ENCODE results near the gene WDR55. TPM values are rescaled to one million over a fixed set of nuclear protein-coding genes. Genes with fewer than 3 reads are reported as not detected.
A peak's percentile ranks its signal among the peaks of the same experiment; 100 is the strongest.
"Not testable (repeated sequence)": the region's sequence is repeated elsewhere in the genome, so short reads cannot be mapped to it uniquely, and the experiment has no call there.

WDR55 gene
- total and polyA plus RNA-seq, 2 donors (not counting 1 experiment from before 2014, with no cell fraction given) = 43.4 to 44.7 TPM

GRCh38 chr5:140707812-140708211 is 43.1 kb downstream of the WDR55 start:
- no peak overlapping the region for H3K9ac ChIP-seq (ENCODE audit: low read length)
- H3K4me2 ChIP-seq (replicated peaks; ENCODE audit: low read depth, low read length, poor library complexity, severe bottlenecking) = no peak overlapping the region
- TF ChIP-seq EZH2 (IDR thresholded peaks at IDR 0.05; ENCODE audit: borderline replicate concordance, insufficient read depth, low read depth, low read length, poor library complexity, severe bottlenecking) (no peak), CTCF (IDR thresholded peaks at IDR 0.05) (no peak)
- H2AFZ ChIP-seq (ENCODE audit: insufficient read depth, low read depth, low read length, poor library complexity, severe bottlenecking) = no peak overlapping the region
- H3K79me2 ChIP-seq (ENCODE audit: control insufficient read depth, insufficient read depth, low read length) = peaks cover 3% of the 10 kb centered on the region
- Mint-ChIP-seq H3K27ac (peak overlapping the region; percentile 37), H3K4me1 (peaks cover 11% of the 10 kb centered on the region), H3K9me3 (ENCODE audit: insufficient read depth) (no peaks in the 10 kb centered on the region), H3K27me3 (no peaks in the 10 kb centered on the region), H3K4me3 (no peak overlapping the region)
- CTCF ChIA-PET = interaction anchor here (0.6 kb wide), 1 partner anchor 12 kb away, joined by 4 read pairs; no protein-coding TSS in a partner anchor
- H3K27me3 ChIP-seq (replicated peaks in 1 of 4; ENCODE audit: control extremely low read depth in 1 of 4, control insufficient read depth in 3 of 4, insufficient read depth in 4 of 4, low read length in 3 of 4) = no peaks in the 10 kb centered on the region
- H3K9me3 ChIP-seq (ENCODE audit: control extremely low read depth in 1 of 3, control insufficient read depth in 2 of 3, insufficient read depth in 1 of 3, low read length in 2 of 3) = peaks cover 0 to 3% (median 0%) of the 10 kb centered on the region in 3 donors
- 100% methylated on average over 2 of the region's 4 CpGs for WGBS (ENCODE audit: insufficient coverage)
- ATAC-seq (ENCODE audit: low read depth) = no peak
- H3K4me1 ChIP-seq (ENCODE audit: control insufficient read depth in 2 of 2, insufficient read depth in 2 of 2, low read length in 2 of 2) = peaks cover 5 to 11% of the 10 kb centered on the region in 2 donors
- no peak overlapping the region for H3K4me3 ChIP-seq (ENCODE audit: control extremely low read depth in 1 of 5, extremely low read depth in 1 of 5, insufficient read depth in 1 of 5, low read depth in 2 of 5, low read length in 4 of 5)
- peaks cover 4 to 35% of the 10 kb centered on the region in 2 experiments for H3K36me3 ChIP-seq (replicated peaks in 1 of 2; ENCODE audit: control extremely low read depth in 1 of 2, control insufficient read depth in 1 of 2, extremely low read depth in 1 of 2, insufficient read depth in 2 of 2, low read length in 1 of 2)
- POLR2A ChIA-PET = no interaction called here
- no peak for DNase-seq
- intact Hi-C loops (cut with micrococcal nuclease) = no loop called here
- no peak overlapping the region for H3K27ac ChIP-seq (ENCODE audit: low read length in 2 of 2)
- no peaks in the 10 kb centered on the region for H4K20me1 ChIP-seq (ENCODE audit: control insufficient read depth, insufficient read depth, low read length, poor library complexity, severe bottlenecking)

GRCh38 chr5:140708787-140709186 is 44.1 kb downstream of the WDR55 start:
- H3K27ac Mint-ChIP-seq; H3K27me3 Mint-ChIP-seq; H3K4me3 ChIP-seq (ENCODE audit: control extremely low read depth in 1 of 5, extremely low read depth in 1 of 5, insufficient read depth in 1 of 5, low read depth in 2 of 5, low read length in 4 of 5); H3K9me3 ChIP-seq (ENCODE audit: control extremely low read depth in 1 of 3, control insufficient read depth in 2 of 3, insufficient read depth in 1 of 3, low read length in 2 of 3); H3K79me2 ChIP-seq (ENCODE audit: control insufficient read depth, insufficient read depth, low read length); POLR2A ChIA-PET; ATAC-seq (ENCODE audit: low read depth); CTCF ChIA-PET; H3K9me3 Mint-ChIP-seq (ENCODE audit: insufficient read depth); H3K4me2 ChIP-seq (replicated peaks; ENCODE audit: low read depth, low read length, poor library complexity, severe bottlenecking); H3K27ac ChIP-seq (ENCODE audit: low read length in 2 of 2); H4K20me1 ChIP-seq (ENCODE audit: control insufficient read depth, insufficient read depth, low read length, poor library complexity, severe bottlenecking); DNase-seq; H3K9ac ChIP-seq (ENCODE audit: low read length); H2AFZ ChIP-seq (ENCODE audit: insufficient read depth, low read depth, low read length, poor library complexity, severe bottlenecking); H3K27me3 ChIP-seq (replicated peaks in 1 of 4; ENCODE audit: control extremely low read depth in 1 of 4, control insufficient read depth in 3 of 4, insufficient read depth in 4 of 4, low read length in 3 of 4); intact Hi-C loops (cut with micrococcal nuclease): not testable (repeated sequence)
- peaks cover 4 to 25% of the 10 kb centered on the region in 2 experiments for H3K36me3 ChIP-seq (replicated peaks in 1 of 2; ENCODE audit: control extremely low read depth in 1 of 2, control insufficient read depth in 1 of 2, extremely low read depth in 1 of 2, insufficient read depth in 2 of 2, low read length in 1 of 2)
- H3K4me1 Mint-ChIP-seq = peaks cover 14% of the 10 kb centered on the region
- H3K4me1 ChIP-seq (ENCODE audit: control insufficient read depth in 2 of 2, insufficient read depth in 2 of 2, low read length in 2 of 2) = peaks cover 5 to 11% of the 10 kb centered on the region in 2 donors
- peak overlapping the region; percentile 27 for H3K4me3 Mint-ChIP-seq
- WGBS (ENCODE audit: insufficient coverage) = 100% methylated on average over 5 of the region's 9 CpGs
